Measurements from ENCODE around the gene PPP6R2. TPM values are rescaled to one million over a fixed set of nuclear protein-coding genes. Genes with fewer than 3 reads are reported as not detected.

PPP6R2 gene
- total and polyA plus RNA-seq, 9 of the 15 experiments (the other 6 are each of a cell fraction or from before 2014, with no cell fraction given) = 0.32 to 39.8 (median 21.4) TPM

- TF ChIP-seq MGA (IDR thresholded peaks at IDR 0.05) (peak; percentile 95), L3MBTL2 (IDR thresholded peaks at IDR 0.05) (peak; percentile 5), ZBTB7A (IDR thresholded peaks at IDR 0.05; ENCODE audit: borderline replicate concordance, control insufficient read depth, low read depth, low read length) (no peak), ARHGAP35 (IDR thresholded peaks at IDR 0.05; ENCODE audit: partially characterized antibody) (no peak), ATF1 (CRISPR knock-in tag; IDR thresholded peaks at IDR 0.05) (no peak), ATF1 (tag; IDR thresholded peaks at IDR 0.05) (no peak), RFX1 (IDR thresholded peaks at IDR 0.05) (no peak), MYNN (IDR thresholded peaks at IDR 0.05) (no peak), MYNN (CRISPR knock-in tag; IDR thresholded peaks at IDR 0.05) (no peak), SMC3 (conservative IDR thresholded peaks at IDR 0.05; ENCODE audit: insufficient read depth, low read depth, low read length) (no peak), IRF2 (CRISPR knock-in tag; IDR thresholded peaks at IDR 0.05) (no peak), ZNF589 (CRISPR knock-in tag; IDR thresholded peaks at IDR 0.05; ENCODE audit: low read depth) (no peak)
- TF ChIP-seq, protein P1, sequence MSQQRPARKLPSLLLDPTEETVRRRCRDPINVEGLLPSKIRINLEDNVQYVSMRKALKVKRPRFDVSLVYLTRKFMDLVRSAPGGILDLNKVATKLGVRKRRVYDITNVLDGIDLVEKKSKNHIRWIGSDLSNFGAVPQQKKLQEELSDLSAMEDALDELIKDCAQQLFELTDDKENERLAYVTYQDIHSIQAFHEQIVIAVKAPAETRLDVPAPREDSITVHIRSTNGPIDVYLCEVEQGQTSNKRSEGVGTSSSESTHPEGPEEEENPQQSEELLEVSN (IDR thresholded peaks at IDR 0.05; ENCODE audit: borderline replicate concordance in 1 of 2, extremely low read depth in 1 of 2, insufficient read depth in 1 of 2, insufficient read length in 1 of 2, low read depth in 1 of 2, low read length in 1 of 2, poor library complexity in 1 of 2, severe bottlenecking in 1 of 2) = peak in 1 of 2 experiments; percentile 7
- TF ChIP-seq, protein P2, sequence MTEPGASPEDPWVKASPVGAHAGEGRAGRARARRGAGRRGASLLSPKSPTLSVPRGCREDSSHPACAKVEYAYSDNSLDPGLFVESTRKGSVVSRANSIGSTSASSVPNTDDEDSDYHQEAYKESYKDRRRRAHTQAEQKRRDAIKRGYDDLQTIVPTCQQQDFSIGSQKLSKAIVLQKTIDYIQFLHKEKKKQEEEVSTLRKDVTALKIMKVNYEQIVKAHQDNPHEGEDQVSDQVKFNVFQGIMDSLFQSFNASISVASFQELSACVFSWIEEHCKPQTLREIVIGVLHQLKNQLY (CRISPR knock-in tag; conservative IDR thresholded peaks at IDR 0.05) = no peak
These were observed 15.5 kb upstream of the PPP6R2 start (continued) for GRCh38 chr22:50327711-50328019.
